ENCODE data around the gene SHPK.

- TF ChIP-seq ZNF274 (IDR thresholded peaks at IDR 0.05; ENCODE audit: low read depth, low read length) (no peak), YY1 (IDR thresholded peaks at IDR 0.05; ENCODE audit: insufficient read depth, insufficient read length) (no peak)
These were observed 59.1 kb downstream of the SHPK start for GRCh38 chr17:3576970-3577369.

All from NT2/D1 (cell line).